DMS153 (cell line): ENCODE results near the gene EEA1.

Experiments
- DNase-seq: peaks from one replicate; lab custom pipeline; 2025; lab: John Stamatoyannopoulos, UW

Gene EEA1

DNA sequence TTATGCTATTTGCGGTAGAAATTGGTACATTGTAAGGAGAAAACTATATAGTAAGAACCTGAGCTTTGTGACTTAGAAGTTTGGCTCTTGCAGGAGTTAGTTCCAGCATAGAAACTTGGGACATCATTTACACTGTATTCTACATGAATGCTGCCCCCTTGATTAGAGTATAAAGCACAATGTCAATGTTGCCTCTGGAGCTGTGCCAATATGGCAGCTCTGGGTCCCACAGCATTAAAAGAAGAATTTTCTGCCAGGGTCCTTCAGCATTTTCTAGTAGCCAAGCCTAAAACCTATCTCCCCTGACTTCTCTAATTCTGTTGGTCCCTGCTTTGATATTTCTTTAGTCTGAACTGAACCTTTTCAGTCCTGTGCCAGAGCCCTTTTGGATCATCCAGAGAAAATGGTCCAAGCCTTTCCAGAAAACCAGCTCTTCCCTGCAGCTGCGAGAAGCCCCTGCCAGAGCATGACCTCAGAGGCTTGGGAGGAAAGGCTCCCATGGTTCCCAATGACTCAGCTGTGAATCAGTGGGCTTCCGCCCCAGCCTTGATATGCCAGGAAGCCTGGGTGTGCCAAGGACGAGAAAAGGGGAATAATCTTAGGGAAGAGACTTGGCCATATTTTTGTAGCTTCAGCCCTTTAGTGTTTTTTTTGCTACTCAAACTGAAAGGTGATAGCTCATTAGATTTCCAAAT is 183.1 kb downstream of the EEA1 start:
- no peak for DNase-seq

DNA sequence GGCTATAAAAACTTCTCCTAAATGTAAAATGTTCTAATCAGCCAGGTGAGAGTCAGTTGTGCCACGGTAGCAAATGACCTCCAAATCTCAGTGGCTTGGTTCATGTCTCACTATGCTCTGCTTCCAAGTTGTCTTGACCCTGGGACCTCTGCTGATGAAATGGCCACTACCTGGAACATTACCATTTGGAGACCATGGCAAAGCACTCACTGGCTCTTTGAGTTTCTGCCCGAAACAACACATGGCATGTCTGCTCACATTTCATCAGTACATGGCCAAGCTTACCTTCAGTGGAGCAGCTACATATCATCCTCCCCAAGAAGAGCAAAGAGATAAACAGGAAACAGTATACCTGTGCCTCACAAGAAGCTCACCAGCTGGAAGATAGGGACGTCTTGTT is 186.1 kb downstream of the EEA1 start:
- DNase-seq = no peak

DNA sequence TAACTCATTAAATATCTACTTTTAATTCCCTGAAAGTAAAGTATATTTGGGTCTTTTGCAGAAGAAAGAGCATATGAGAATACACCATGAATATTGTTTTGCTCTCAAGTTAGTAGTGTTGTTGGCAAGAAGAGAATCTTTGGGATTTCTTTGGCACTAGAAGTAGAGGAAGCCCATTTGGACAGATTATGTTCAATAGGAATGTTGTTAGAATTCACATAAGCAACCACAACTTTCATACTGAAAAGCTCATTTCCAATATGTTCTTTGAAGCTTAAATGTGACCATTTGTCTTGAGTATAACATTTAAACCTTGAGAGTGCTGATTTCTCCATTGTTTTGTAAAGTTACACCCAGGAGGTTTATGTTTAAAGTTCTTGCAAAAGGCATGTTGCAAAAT is 188.7 kb downstream of the EEA1 start:
- no peak for DNase-seq

DNA sequence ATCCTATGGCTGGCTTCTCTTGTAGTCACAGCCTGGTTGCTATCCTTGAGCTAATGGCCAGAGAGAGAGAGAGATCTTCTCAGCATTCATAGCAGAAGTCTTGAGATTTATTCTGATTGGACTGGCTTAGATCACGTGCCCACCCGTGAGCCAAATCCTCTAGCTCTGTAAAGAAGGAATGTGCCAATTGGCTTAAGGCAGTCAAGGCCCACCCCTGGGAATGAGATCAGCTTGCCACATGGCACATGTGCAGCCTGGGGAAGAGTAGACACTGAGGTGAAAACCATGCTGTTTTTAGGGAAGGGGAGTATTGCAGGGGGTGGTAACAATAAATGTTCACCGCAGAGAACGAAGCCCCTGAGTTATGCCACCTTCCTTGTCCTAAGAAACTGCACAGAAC is 190.0 kb downstream of the EEA1 start:
- DNase-seq = no peak

DNA sequence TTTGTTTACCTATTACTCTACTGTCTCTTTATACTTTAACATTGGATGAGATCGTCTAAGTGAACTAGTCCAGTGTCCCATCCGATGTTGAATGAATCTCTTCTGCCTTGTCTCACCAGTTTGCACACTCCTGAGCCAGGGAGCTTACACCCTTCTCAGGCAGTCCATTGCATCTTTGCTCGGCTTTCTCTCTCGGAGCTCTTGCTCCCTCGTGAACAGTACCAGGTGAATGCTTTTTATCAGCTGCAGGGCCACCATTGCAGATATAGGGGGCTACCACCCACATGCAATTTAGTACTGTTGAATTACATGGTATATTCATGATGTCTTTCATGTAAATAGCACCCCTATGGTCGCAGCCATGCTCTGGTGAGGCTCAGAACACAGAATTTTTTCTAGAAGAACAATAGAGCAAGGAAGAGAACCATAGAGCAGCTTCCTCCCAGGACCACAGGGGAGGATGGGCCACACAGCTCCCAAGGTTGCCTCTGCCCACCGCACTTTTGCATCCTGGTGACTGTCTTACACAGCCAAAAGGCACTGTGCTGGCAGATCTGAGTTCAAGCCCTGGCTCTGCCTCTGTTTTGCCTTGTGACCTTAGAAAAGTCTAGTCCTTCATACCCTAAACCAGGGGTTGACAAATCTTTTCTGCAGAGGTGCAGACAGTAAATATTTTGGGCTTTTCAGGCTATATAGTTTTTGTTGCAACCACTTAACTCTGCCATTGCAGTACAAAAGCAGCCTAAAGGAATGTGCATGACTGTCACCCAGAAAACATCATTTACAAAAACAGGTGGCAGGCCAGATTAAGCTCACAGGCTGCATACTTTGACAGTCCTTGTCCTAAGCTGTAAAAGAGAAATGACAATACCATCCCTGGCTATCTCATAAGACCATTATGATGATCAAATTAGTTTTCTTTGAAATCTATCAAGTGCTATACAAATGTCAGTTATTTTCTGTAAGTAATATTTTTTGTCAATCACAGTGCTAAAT is 190.9 kb downstream of the EEA1 start:
- no peak for DNase-seq

DNA sequence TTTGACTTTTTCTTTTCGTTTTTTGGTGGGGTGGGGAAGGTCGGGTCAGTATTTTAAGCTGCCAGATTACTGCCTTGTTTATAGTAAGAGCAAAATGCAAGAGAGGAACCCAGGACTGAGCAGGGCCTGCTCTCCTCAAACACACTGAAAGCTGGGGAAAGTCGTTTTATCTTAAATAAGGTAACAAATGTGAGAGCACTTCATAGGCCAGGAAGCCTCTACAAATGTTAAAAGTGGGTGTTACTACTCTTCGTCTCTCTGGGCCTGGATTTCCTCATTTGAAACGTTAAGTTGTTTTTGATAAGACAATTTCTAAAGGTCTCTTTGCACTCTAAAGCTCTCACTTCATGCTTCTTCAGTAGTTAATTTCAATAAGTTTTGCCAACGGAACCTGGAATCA is 192.5 kb downstream of the EEA1 start:
- DNase-seq = no peak

DNA sequence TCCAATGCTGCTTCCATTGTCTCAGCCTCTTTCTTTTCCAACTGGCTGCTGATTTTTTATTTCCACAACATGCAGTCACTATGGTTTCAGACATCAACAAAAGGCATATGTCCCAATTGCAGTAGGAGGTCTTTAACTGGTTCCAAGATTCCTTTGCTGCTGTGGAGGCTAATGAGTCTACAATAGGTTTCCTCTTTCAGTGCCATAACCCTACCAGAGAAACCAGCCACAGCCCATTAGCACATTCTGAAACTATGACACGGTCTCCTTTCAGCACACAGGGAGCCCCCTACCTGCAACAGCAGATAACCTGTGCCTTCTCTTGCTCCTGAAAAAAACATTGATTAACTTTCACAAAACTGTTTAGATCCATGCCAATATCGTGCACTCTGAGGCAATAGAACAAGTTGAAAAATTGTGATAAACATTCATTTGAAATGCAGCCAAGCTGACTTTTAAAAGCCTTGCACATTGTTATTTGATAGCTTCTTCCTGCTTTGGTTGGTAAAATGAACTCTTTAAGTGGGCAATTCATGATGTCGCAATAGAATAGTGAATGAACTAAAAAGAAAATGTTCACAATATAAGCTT is 193.9 kb downstream of the EEA1 start:
- peak; percentile 89 for DNase-seq

DNA sequence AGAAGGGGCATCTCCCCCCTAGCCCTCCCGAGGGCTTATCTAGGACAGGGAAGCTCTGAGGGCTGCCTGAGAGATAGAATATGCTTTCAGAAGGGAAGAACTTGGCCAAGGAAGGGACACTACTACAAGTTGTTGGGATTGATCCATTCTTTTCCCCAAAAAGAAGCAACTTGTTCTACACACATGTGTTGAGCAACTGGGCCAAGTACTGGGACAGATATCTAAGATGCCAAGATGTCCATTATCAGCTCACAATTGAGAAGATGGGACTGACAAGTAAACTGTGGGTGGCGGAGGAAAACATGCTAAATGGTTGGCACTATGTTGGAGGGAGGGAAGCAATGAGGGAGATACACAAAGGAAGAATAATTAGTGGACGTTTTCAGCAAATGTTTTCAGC is 195.4 kb downstream of the EEA1 start:
- no peak for DNase-seq

DNA sequence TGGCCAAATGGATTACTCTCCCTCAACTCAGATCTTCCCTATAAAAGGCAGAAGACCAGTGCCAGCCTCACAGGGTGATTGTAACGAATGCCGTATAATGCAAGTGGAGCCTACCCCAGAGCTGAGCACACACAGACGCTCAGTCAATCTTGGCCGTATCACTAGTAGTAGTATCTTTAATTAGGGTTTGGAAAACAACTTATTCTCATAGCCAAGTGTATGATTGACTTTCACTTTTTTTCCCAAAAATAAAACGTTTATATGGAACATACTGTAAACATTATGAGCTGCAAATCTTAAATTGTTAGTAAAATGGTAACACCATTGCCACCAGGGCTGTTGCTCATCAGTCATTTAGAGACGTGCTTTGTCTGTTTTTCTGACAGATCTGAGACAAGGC is 195.9 kb downstream of the EEA1 start:
- no peak for DNase-seq

DNA sequence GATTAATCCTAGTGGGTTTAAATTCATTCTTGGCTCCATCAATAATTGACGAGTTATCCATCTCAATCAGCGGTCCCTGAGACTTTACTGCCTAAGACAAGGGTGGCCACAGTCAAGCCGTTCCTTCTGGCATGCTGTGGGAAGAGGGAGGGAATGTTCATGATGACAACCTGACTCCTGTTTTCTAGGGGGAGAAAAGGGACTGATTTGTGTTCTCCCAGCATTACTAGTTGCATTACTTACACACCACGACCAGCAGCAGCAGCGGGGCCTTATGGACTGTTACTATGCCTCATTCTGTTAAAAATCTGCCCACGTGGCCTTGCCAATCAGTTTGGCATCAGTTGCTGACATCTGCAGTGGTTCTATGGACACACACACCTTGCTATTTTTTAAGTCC is 196.4 kb downstream of the EEA1 start:
- no peak for DNase-seq

DNA sequence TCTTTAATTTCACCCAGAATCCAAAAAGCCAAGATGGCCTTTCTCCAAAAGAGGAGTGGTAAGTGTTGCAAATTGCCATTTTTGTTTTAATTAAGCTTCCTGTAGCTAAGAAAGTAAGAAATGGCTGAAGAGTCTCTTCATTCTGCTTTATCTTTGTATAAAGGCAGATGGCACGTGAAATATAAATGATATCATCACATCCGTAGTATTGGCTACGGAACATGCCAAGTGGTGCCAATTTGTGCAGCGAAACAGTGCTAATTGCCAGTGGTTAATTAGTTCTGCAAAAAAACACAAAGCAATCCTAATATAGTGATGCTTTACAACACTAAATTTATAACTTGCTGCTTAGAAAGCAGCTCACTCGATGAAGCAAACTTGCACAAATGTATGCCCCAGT is 196.9 kb downstream of the EEA1 start:
- no peak for DNase-seq

DNA sequence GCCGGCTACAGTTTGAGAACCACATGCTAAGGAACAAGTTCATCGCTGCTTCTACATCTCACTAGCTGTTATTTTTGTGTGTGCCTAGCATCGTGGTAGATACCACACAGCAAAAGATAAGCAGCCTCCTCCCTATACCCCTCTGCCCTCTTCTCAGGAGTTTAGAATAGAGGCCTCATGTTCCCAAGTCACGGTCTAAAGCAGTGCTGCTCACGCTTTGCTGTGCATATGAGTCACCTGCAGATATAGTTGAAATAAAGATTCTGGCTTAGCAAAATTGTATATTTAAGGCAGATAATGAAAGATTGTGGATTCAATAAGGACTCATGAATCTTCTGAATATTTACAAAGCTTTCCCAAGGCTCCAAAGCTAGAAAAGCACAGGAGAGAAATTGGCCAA is 198.3 kb downstream of the EEA1 start:
- DNase-seq = no peak

DNA sequence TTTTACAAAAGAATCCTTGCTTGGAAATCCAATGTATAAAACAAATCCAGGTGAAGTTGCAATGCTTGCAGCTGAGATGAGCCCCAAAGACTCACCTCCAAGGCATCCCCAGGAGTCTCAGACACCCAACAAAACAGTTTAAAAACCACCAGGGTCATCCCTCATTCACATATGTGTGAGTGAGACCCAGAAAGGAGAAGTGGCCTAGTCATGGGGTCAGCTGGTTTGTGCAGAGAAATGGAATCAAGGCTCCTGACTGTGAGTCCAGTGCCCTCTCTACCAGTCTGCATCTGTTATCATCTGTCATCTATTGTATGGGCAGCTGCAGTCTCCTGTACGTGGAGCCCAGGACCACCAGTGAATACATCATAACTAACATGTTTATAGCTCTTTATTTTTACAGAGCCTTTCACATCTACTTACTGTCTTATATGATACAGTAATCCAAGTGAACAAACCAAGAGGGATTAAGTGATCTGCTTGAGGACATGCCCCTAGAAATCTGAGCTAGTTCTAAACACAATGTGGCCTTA is 199.3 kb downstream of the EEA1 start:
- no peak for DNase-seq

DNA sequence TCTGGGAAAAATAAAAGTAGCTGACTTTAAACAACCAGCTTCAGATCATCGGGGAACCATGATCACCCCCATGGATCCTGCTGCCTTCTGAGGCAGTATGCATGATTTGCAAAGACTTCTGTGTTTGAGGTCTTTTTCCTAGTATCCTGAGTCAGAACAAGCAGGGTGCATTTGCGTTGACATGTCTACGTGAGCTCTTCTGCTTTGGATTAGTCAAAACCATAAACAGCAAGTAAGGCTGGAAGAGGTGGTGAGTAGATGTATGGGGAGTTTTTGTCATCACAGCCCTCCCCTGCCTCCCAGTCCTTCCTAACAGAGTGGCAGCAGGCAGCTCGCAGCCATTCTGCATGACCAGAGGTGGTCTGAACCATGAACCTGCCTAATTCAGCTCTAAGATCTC is 202.2 kb downstream of the EEA1 start:
- DNase-seq = no peak

DNA sequence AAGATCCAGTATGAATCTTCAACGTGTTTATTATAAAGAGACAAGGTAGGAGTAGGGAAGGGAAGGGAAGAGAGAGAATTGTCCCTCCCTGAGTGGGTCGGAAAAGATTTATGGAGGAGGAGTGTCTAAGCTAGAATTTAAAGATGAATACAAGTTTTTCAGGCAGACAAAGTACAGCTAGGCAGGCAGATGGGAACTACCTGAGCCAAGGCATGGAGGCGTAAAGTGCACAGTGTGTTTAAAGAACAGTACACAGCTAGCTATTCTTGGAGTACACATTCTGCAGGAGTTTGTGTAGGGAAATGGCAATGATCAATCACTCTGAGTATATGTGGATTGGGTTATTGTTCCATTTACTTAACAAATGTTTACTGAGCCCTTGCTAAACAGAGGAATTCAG is 206.2 kb downstream of the EEA1 start:
- DNase-seq = no peak

DNA sequence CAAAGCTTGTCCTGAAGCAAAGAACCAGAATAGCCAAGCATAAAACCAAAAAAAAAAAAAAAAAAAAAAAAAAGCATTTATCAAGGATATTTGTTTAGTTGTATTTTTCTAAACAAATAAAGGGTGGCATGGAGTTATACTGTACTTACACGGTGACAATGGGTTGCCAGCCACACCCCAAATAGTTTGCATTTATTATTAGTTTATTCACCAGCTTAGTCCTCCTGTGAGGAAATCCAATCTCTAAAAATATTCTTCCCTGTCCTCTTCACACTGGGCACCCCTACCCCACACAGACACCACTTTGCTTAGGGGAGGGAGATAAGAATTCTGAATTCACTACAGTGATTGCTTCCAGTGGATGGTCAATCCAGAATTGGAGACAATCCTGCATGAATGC is 207.4 kb downstream of the EEA1 start:
- no peak for DNase-seq

DNA sequence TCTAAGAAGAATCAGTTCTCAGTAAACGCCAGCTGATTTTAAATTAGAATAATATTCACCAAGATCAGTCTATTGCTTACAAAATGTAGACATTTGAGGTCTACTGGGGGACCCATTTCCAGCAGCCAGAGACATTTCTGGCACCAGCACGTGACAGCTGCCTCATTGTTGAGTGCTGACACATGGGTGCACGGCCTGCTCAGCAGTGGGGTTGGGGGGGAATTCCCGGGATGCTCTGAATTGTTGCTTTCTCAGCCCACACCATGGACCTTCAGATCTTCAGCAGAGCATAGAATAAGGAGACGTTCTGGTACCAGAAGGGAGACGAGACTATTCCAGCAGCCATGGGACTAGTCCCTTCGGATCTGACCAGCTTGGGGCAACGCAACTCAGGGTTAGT is 208.0 kb downstream of the EEA1 start:
- DNase-seq = no peak
